ENCODE data around the gene SEMA6D. TPM values are rescaled to one million over a fixed set of nuclear protein-coding genes. Genes with fewer than 3 reads are reported as not detected.

The SEMA6D gene
- total RNA-seq, 1 donor from 2014 or later = 13.9 TPM

GRCh38 chr15:47787875-47788274 lies 70.6 kb downstream of the SEMA6D start:
- DNase-seq = no peak

GRCh38 chr15:47788685-47789084 lies 71.4 kb downstream of the SEMA6D start:
- DNase-seq = no peak

GRCh38 chr15:47791161-47791560 lies 73.9 kb downstream of the SEMA6D start:
- no peak for DNase-seq

GRCh38 chr15:47792231-47792630 lies 74.9 kb downstream of the SEMA6D start:
- no peak for DNase-seq

GRCh38 chr15:47794252-47794914 lies 77.1 kb downstream of the SEMA6D start:
- no peak for DNase-seq

GRCh38 chr15:47795864-47796263 lies 78.6 kb downstream of the SEMA6D start:
- DNase-seq = no peak

GRCh38 chr15:47796339-47796738 lies 79.0 kb downstream of the SEMA6D start:
- no peak for DNase-seq

- DNase-seq = peak; percentile 45
These were observed 79.5 kb downstream of the SEMA6D start for GRCh38 chr15:47796830-47797229.

- no peak for DNase-seq
These were observed 84.2 kb downstream of the SEMA6D start for GRCh38 chr15:47801522-47801921.

- no peak for DNase-seq
These were observed 84.9 kb downstream of the SEMA6D start for GRCh38 chr15:47802216-47802615.

GRCh38 chr15:47803767-47804166 lies 86.5 kb downstream of the SEMA6D start:
- DNase-seq = no peak

GRCh38 chr15:47804733-47805132 lies 87.4 kb downstream of the SEMA6D start:
- no peak for DNase-seq

- no peak for DNase-seq
These were observed 88.7 kb downstream of the SEMA6D start for GRCh38 chr15:47806008-47806407.

GRCh38 chr15:47811172-47811571 lies 93.9 kb downstream of the SEMA6D start:
- DNase-seq = no peak

- DNase-seq = no peak
These were observed 95.2 kb downstream of the SEMA6D start for GRCh38 chr15:47812470-47812999.

GRCh38 chr15:47813748-47814384 lies 96.6 kb downstream of the SEMA6D start:
- DNase-seq = no peak

- no peak for DNase-seq
These were observed 97.3 kb downstream of the SEMA6D start for GRCh38 chr15:47814620-47815019.

GRCh38 chr15:47817969-47818548 lies 100.8 kb downstream of the SEMA6D start:
- DNase-seq = no peak

- no peak for DNase-seq
These were observed 101.9 kb downstream of the SEMA6D start for GRCh38 chr15:47819158-47819557.

- DNase-seq = no peak
These were observed 102.9 kb downstream of the SEMA6D start for GRCh38 chr15:47820057-47820746.

- DNase-seq = peak; percentile 17
These were observed 103.5 kb downstream of the SEMA6D start for GRCh38 chr15:47820747-47821319.

- no peak for DNase-seq
These were observed 104.7 kb downstream of the SEMA6D start for GRCh38 chr15:47822048-47822447.

All from skin of body (tissue), 2 donors.